GM18907 (cell line): ENCODE data around the gene RBMS1.
A peak's percentile ranks its signal among the peaks of the same experiment; 100 is the strongest.

ENCODE experiments used
- ATAC-seq: cut with Tn5 transposase; IDR thresholded peaks from one replicate; pipeline ENCODE4 v1.9.1; 2021; ENCODE audit warnings: mild to moderate bottlenecking, moderate library complexity; ENCODE audit not compliant: unreplicated experiment

Gene RBMS1

DNA sequence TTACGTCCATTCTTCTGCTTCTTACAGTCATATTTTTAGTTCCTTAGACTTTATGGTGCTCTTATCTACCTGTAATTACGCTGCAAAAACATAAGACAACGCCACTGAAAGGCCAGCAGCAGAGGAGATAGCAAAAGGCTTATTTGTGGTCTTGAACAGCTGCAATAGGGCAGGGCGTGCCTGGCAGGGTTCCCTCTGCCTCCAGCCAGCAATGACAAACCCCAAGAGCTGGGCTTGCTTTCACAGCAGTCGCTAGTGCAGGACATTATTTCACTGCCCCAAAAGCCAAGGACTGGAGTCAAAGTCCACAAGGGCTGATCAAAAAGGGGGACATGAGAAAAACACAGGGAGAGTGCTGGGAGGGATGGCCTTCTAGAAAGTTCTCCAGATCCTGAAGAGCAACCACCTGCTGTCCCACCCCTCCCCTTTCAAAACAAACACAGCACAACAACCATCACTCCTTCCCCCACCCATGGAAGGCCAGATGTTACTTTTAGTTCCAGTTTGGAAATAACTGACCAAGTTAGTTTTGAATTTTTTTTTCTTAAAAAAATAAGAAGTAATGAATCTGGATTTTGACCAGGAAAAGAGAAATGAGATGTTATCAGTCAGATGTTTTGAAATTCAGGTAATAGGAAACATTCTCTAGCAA is 127.8 kb downstream of the RBMS1 start:
- ATAC-seq = no peak

DNA sequence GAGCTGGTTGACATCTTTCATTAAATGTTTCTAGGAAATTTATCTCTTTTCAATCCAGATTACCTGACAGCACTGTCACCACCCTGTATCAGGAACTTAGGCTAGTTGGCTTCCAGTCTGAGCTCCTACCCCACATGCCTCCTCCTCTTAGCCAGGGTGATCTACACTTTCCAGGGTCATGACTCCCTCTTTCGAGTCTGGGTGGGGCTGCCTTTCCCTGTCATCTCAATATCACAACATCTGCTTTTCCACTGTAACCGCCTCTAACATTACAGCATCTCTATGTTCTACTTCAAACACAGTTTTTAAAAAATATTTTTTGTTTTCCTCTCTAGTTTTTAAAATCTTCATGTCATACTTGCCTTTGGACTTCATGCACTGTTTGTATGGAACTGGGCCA is 129.2 kb downstream of the RBMS1 start:
- ATAC-seq = no peak

DNA sequence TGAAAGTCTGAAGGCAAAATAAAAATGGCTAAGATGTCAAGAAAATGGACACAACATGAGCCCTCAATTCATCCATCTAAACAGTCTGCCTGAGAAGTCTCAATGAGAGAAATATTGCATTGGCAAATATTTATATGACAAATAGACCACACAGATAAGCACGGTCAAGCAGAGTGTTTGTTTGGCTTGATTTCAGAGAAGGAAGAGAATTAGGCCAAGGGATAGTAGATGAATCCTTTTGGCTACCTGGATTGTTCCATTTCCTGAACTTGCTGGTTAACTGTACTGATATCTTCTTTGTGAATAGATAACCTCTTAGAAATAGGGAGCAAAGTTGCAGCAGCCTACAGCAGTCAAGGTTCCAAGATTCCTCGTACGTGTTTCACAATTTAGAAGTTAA is 129.6 kb downstream of the RBMS1 start:
- no peak for ATAC-seq

DNA sequence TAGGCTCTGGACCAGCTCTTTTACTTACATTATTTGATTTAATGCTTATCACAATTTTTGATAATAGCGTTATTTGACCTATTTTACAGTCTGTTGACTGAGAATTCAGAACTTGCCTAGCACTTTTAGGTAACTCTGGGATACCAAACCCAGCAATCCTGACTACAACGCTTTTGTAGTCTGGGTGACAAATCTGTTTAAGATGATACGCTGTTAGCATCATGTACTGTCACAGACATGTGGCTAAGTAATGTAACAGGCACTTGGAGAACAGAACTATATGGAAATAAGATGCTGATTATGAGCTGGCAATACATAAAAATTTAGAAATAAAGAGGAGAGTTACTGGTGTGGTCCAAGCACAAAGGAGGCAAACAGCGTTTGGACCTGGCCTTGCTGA is 130.6 kb downstream of the RBMS1 start:
- ATAC-seq = no peak

DNA sequence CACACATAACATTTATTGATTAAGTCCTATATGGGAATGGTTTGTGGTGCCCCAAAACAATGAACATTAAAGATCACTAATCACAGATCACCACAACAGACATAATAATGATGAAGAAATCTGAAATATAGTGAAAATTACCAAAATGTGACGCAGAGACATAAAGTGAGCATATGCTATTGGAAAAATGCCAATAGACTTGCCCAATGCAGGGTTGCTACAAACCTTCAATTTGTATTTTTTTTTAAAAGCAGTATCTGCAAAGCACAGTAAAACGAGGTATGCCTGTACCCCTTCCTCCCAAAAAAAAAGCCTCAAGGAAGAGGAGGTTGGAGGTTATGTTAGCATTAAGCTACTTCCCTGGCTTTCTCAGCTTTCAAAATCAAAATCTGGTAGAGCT is 131.1 kb downstream of the RBMS1 start:
- ATAC-seq = no peak

DNA sequence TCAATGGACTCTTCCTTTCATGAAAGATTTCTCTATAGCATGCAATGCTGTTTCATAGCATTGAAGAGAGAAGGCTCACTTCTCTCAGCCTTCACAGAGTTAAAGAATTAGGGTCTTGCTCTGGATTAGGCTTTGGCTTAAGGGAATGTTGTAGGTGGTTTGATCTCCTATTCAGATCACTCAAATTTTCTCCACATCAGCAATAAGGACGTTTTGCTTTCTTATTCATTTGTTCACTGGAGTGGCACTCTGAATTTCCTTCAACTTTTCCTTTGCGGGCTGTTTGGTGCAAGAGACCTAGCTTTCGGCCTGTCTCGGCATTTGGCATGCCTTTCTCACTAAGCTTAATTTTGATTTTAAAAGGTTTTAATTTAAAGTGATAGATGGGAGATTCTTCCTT is 131.6 kb downstream of the RBMS1 start:
- ATAC-seq = no peak

DNA sequence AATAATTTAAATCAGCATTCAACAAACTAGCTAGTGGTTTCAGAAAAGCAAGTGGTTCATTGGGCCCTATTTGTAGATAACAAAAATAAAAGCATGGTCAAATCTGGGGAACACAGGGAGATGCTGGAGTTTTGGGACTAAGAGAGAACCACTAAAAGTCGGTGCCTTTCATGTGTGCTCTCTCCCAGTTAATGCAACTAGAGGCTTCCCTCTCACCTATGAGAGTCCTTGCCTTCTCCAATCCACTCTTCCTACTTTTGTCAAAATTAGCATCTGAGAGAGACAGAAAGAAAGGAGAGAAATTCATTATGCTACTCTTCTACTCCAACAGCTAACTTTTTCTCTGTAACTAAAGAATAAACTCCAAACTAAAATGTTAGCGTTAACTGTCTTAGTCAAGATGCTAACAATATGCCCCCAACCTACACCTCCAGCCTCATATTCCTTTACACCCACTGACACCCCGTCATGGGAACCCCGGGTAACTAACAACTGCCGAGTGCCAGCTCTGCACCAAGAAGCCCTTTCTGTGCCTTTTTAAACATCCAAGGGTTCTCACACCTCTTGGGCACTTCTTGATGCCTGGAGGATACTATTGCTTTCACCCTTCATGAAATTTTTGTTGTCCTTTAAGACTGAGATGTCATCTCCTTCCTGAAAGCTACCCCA is 133.4 kb downstream of the RBMS1 start:
- ATAC-seq = no peak

DNA sequence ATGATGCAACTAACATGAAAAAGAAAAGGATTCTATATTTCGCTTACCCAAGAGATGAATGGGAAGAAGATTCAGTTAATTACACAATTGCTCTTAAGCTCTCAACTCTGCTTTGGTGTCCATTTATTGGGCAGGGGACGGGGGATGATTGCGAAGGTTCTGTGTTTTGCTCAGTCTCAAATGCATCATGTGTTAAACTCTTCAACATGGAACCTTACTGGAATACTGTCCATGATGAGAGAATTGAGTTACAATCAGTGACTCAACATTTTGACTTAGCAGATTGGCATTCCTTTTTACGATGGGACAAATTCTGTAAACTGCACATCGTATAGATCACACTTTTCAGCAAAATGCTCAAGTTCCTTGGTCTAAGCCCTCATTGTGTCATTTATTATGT is 135.6 kb downstream of the RBMS1 start:
- no peak for ATAC-seq

DNA sequence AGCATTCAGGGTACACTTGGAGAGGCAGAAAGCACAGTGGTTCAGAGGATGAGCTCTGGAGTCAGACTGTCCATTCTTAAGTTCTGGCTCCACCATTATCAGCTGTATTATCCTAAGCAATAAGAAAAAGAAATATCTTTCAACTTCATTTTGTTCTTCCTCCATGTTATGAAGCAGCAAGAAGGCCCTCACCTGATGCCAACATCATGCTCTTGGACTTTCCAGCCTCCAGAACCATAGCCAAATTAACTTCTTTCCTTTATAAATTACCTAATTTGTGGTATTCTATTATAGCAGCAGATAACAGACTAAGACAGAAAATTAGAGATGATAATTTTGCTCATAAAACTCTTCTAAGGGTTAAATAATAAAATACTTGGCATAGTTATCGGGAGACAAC is 137.1 kb downstream of the RBMS1 start:
- no peak for ATAC-seq

DNA sequence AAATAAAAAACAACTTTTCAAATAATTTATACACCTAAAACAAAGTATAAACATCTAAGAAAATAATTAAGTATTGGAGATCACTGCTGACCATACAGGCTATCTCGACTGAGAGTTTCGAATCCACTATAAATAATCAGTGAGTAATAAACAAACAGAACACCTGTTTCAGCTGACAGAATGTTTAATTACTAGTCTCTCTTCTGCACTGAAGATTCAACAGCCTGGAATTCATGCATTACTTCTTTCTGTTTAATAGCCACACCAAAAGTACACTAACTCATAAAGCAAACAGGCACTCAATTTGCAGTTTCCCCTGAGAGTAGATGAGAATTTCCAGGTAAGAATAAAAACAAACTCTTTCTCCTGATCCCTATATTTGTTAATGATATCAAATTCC is 138.5 kb downstream of the RBMS1 start:
- no peak for ATAC-seq

DNA sequence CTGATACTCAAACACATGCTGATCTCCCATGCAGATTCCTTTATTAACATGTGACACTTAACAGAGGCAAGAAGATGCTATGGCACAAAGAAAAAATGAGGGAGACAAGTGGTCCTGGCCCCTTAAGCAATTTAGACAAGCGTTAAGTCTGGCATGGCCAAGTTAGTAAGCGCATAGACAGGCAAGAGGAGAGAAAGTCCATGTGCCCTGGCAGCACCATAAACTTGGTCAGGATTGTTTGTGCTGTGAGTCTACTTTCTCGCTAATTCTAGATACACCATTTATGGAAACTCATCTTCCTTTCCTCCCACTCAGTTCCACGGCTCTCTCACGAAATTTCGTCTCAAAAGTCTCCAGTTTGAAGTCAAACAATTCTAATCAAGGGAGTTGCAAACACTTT is 138.9 kb downstream of the RBMS1 start:
- no peak for ATAC-seq

DNA sequence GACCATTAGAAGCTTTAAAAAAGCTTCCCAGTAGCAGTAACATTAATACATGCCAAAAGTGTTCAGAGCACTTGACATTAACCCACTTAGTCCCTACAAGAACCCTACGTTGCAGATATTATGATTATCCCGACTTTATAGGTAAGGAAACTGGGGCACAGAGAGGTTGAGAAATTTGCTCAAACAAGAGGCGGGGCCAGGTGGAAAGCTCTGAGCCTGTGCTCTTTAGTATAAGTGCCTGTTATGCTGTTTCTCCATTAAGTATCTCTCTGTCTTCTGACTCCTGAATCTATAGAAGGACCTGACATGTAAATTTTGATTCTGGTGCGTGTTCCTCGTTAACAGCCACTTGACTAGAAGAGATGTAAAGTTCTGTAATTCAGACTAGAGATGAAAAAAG is 139.8 kb downstream of the RBMS1 start:
- no peak for ATAC-seq

DNA sequence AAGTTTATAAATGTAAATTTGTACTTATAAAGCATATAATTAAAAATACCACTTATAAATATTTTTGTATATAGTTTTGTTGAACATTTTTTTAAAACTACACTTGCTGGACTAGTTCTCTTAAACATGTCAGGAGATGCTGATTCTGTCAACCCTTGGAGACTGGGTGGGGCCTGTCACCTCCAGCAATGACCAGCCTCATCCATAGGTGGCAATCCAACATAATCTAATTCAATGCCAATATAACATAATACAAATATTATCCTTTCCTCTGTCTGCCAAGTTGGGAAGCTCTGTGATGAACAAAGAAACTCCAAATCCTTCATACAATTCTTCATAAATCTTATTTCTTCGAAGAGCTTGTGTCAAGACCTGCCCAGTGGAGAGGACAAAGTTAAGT is 140.4 kb downstream of the RBMS1 start:
- no peak for ATAC-seq

DNA sequence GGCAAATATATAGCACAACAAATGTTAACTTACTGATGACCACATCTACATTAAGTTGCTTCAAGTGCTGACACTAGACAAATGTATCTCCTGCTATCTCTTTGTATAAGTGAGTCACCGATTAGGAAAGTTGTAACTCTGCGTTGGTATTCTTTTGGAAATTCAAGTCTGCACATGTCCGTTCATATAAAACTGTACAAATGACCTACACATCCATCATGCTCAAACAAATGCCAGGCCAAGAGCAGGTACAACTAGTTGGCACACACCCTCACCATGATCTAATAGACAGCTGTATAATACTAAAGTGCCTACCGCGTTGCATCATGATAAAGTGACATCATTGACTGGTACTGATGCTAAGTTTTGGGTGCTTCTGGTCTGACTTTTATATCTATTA is 141.1 kb downstream of the RBMS1 start:
- no peak for ATAC-seq

DNA sequence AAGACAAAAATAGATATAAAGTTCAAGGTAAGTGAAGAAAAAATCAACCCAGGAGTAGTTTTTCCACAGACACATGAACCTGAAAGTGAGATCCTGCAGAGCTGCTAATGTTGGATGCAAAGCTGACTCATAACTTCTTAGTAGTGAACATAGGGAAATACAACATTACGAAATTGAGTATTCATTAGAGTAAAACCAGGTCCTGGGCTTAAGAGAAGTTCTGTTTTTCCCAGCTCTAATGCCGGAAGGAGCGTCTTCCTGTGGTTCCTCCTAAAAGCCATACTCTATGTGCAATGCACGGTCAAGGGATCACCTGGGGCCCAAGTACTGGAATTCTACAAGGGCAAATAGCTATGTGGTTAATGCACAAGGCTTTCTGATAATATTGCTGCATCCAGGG is 141.7 kb downstream of the RBMS1 start:
- ATAC-seq = no peak

DNA sequence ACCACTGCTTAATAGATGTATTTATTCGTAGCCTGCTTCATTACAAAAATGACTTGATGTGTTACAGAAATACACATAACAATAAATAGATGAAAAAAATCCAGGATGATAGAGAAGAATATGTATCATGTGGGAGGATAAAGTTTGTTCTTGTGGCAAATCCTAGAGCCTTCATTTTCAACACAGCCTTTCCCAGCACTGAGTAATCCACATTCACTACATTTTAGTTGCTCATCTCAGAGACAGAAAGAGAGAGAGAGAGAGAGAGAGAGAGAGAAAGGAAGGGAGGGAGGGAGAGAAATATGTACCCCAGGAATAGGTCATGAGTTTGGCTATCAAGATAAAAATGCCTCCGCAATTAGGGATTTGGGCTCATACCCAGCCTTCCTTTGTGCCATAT is 144.3 kb downstream of the RBMS1 start:
- ATAC-seq = no peak

DNA sequence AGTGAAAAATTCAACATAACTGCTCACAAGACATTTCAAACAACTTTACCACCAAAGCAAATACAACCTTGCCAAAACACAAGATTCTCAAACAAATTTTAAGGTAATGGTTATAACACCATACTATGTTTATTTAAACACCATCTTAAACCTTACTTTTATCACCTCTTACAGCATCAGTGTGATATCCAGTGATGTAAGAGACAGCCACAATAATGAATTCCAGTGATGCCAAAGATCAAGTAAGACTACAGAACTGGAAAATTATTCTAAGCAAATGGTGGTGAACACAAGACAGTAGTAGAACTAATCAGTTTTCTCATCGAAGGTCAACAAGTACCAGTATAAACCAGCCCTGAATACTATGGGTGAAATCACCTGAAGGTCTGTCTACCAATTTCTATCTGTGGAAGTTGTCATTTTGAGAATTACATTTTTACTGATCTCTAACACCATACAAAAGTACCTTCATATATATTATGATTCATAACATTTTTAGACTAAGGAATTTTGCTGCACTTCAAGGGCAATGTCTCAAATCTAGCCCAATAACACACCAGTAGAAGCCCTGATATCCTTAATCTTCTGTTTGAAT is 146.2 kb downstream of the RBMS1 start:
- no peak for ATAC-seq

DNA sequence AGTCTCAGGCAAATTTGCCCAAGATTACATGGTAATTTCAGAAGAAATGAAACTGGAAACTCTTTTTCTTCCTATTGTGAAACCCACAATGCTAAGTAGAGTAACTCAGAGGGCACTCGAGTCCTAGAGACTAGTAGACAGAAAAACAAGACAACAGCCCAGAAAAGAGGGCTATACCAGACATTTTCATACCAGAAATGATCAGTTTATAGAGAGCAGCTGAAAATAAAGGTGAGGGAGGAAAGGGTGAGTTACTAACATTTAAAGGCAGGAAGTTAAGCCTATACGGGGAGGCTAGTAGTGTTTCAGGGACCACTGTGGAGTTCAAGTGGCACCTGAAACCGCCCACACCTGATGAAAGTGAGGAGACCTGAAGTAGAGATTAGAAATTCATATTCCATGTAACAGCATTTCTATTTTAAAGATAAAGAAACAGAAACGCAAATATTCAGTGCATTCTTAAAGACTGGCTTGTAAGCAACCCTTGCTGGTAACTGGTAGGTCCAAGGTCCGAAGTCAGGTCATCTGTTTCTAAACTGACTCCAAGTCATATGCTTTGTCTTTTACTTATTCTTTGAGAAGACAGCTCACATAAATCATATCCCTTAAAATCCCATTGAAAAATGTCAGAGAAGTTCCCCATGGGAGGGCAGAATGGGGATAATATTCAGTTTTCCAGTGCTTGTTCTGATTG is 148.4 kb downstream of the RBMS1 start:
- peak; percentile 48 for ATAC-seq

DNA sequence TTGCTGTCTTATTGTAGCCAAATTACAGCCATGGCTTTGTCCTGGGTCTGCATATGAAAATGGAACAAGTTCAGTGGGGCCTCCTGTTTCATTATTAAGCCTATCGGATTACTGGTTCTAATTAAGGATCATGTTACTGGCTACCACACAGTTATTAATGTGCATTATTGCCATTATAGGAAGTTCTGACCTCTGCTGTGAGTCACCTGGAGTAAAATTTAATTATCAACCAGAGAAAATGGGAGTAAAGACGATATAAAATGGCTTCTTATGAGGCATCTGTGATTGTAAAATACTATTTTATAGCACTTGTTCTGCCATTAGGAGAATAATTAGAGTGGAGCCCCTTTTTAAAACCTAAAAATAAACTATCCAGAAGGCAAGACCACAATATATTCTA is 150.2 kb downstream of the RBMS1 start:
- ATAC-seq = no peak

DNA sequence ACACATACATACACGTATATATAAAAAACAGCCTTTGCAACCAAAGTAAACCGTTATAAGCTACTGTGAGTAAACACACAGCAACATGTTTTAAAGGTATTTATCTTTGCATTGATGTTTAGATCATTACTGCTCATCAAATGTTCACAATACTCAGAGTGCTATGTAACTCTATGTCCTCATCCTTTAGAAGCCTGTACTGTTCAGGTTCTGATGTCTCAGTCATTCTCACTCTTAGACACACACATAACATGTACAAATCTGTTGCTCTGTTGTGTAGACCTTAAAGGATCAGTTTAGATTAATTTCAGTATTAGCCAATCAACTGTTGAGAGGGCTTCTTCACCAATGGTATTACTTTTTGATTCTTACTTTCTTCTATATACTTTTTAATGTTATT is 153.9 kb downstream of the RBMS1 start:
- no peak for ATAC-seq

DNA sequence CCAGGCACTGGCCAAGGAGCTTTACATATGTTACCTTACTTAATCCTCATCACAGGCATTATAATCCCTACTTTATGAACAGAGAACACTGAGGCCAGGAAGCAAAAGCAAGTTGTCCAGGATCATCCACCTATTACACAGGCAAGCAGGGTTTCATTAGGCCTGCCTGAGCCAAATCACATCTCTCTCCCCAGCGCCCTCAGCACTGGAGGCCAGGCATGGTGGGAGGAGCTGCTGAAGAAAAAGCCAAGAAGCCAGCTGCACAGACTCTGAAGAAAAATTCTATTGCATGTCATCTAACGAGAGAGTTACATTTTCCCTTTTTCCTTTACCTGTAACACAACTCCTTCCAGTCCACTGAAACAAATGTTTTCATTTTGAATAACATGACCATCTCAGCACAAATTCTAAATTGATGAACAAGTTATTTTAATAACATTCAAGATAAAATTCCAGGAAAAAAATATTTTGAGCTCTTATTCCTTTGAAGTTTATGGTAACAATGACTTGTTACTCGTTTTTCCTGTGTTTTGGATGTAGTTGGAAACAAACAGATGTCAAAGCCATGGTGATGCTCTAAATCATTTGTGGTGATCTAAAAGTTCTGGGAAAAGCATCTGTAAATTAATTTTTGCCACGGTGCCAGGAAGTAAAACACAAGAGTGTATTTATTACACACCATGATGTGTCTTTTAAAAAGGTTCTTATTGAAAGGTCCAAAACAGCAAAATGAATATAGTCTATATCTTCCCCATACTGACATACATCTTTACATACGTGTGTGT is 154.5 kb downstream of the RBMS1 start:
- ATAC-seq = no peak
